H1 (cell line): Measurements from ENCODE around the gene KCNIP2. TPM values are rescaled to one million over a fixed set of nuclear protein-coding genes. Genes with fewer than 3 reads are reported as not detected.

Experiments
- CTCF ChIA-PET: fragments of 300-600 bp; sonication (Branson Sonifier 250); formaldehyde crosslinking; loops from one replicate; lab custom pipeline; 2021; ENCODE audit not compliant: partially characterized antibody; lab: Charles Lee
- POLR2A ChIA-PET: fragments of 300-600 bp; sonication (Branson Sonifier 250); formaldehyde crosslinking; loops from one replicate; lab custom pipeline; 2021; ENCODE audit warnings: inconsistent platforms; ENCODE audit not compliant: partially characterized antibody; lab: Charles Lee
- DNase-seq, 2 experiments: peaks; one replicate each; pipeline versions ENCODE4 v3.0.0 to v3.0.0-alpha.2; 2010 to 2022; ENCODE audit warnings: low spot score in 2 of 2, low read depth in 1 of 2, mixed read lengths in 1 of 2
- FAIRE-seq: peaks from 2 replicates; lab custom pipeline; 2011; peaks lifted over from hg19 to GRCh38; lab: Jason Lieb, UNC
- H2AFZ ChIP-seq: 2 replicates; pipeline ENCODE4 v1.8.1; 2012; ENCODE audit warnings: low read length, inconsistent platforms
- H2AK5ac ChIP-seq: 2 replicates; pipeline ENCODE4 v1.6.1; 2013; ENCODE audit warnings: low read depth, low read length
- H2BK120ac ChIP-seq: replicated peaks from 2 replicates; pipeline ENCODE3; 2013; ENCODE audit warnings: low read depth, low read length, inconsistent platforms
- H2BK12ac ChIP-seq: 2 replicates; pipeline ENCODE4 v1.6.1; 2013; ENCODE audit warnings: low read depth, low read length
- H2BK15ac ChIP-seq: 2 replicates; pipeline ENCODE4 v1.6.1; 2013; ENCODE audit warnings: low read length
- H2BK20ac ChIP-seq: 2 replicates; pipeline ENCODE4 v1.6.1; 2013; ENCODE audit warnings: low read length
- H2BK5ac ChIP-seq: 2 replicates; pipeline ENCODE4 v1.6.1; 2013; ENCODE audit warnings: low read depth, low read length
- H3K14ac ChIP-seq: 2 replicates; pipeline ENCODE4 v1.6.1; 2013; ENCODE audit warnings: inconsistent platforms; ENCODE audit not compliant: insufficient read length
- H3K18ac ChIP-seq: 2 replicates; pipeline ENCODE4 v1.6.1; 2013; ENCODE audit warnings: low read length; ENCODE audit errors: extremely low read depth
- H3K23ac ChIP-seq: 2 replicates; pipeline ENCODE4 v1.6.1; 2013; ENCODE audit warnings: inconsistent platforms; ENCODE audit not compliant: insufficient read length
- H3K23me2 ChIP-seq: 2 replicates; pipeline ENCODE4 v1.6.1; 2013; ENCODE audit warnings: low read depth, low read length
- H3K27ac ChIP-seq: 2 replicates; pipeline ENCODE4 v1.6.1; 2011; ENCODE audit warnings: low read depth, low read length, inconsistent platforms
- H3K27me3 ChIP-seq, 4 experiments: replicated peaks in 1 of 4; 1 replicate in 1 of 4; 2 replicates in 3 of 4; pipeline versions ENCODE4 v1.6.1 to v1.8.1; 2011 to 2013; ENCODE audit warnings: low read length in 3 of 4, mild to moderate bottlenecking in 3 of 4, inconsistent platforms in 2 of 4, mixed read lengths in 2 of 4, moderate library complexity in 1 of 4; ENCODE audit not compliant: control insufficient read depth in 3 of 4, insufficient read depth in 3 of 4; ENCODE audit errors: extremely low read depth in 1 of 4
- H3K36me3 ChIP-seq, 4 experiments: 2 replicates each; pipeline versions ENCODE4 v1.6.1 to v1.8.1; 2011 to 2013; ENCODE audit warnings: mild to moderate bottlenecking in 4 of 4, low read length in 3 of 4, moderate library complexity in 2 of 4, control low read depth in 1 of 4, inconsistent platforms in 1 of 4; ENCODE audit not compliant: insufficient read depth in 4 of 4, control insufficient read depth in 2 of 4
- H3K4ac ChIP-seq: replicated peaks from 2 replicates; pipeline ENCODE3; 2013; ENCODE audit warnings: low read length, low read depth, mixed read lengths, inconsistent platforms; ENCODE audit not compliant: insufficient read length
- H3K4me1 ChIP-seq, 4 experiments: replicated peaks in 1 of 4; 1 replicate in 1 of 4; 2 replicates in 3 of 4; pipeline versions ENCODE4 v1.6.1 to v1.8.1; 2011 to 2013; ENCODE audit warnings: low read length in 3 of 4, inconsistent platforms in 2 of 4, mixed read lengths in 1 of 4; ENCODE audit not compliant: insufficient read depth in 4 of 4, control insufficient read depth in 3 of 4
- H3K4me2 ChIP-seq, 2 experiments: 2 replicates each; pipeline versions ENCODE4 v1.6.1 to v1.8.1; 2011 to 2013; ENCODE audit warnings: low read depth in 2 of 2, low read length in 2 of 2, control low read depth in 1 of 2, inconsistent platforms in 1 of 2, mild to moderate bottlenecking in 1 of 2; ENCODE audit not compliant: insufficient read depth in 1 of 2
- H3K4me3 ChIP-seq, 4 experiments: fragments of 200-600, 300-600 bp in 1 of 4; sonication (generic), shearing (Covaris generic), sonication (Bioruptor Twin) in 1 of 4; 2 replicates each; pipeline versions ENCODE4 v1.5.1 to v1.8.1; 2011 to 2016; ENCODE audit warnings: low read length in 4 of 4, low read depth in 3 of 4, control low read depth in 2 of 4, inconsistent platforms in 2 of 4, mild to moderate bottlenecking in 2 of 4, mixed read lengths in 1 of 4, moderate library complexity in 1 of 4; ENCODE audit not compliant: insufficient read depth in 2 of 4; ENCODE audit errors: extremely low read depth in 1 of 4
- H3K56ac ChIP-seq: replicated peaks from 2 replicates; pipeline ENCODE3; 2013; ENCODE audit warnings: low read depth, mild to moderate bottlenecking, mixed read lengths, low read length, inconsistent platforms; ENCODE audit not compliant: insufficient read length
- H3K79me1 ChIP-seq: 2 replicates; pipeline ENCODE4 v1.6.1; 2013; ENCODE audit warnings: low read depth, low read length, control low read depth
- H3K79me2 ChIP-seq, 2 experiments: 2 replicates each; pipeline versions ENCODE4 v1.6.1 to v1.8.1; 2012 to 2013; ENCODE audit warnings: low read length in 2 of 2, mild to moderate bottlenecking in 2 of 2, inconsistent platforms in 1 of 2; ENCODE audit not compliant: insufficient read depth in 2 of 2, control insufficient read depth in 1 of 2
- H3K9ac ChIP-seq, 4 experiments: replicated peaks in 1 of 4; 1 replicate in 1 of 4; 2 replicates in 3 of 4; pipeline versions ENCODE4 v1.6.1 to v1.8.1; 2011 to 2013; ENCODE audit warnings: low read depth in 3 of 4, low read length in 3 of 4, control low read depth in 2 of 4, mild to moderate bottlenecking in 2 of 4, moderate library complexity in 2 of 4, inconsistent platforms in 1 of 4; ENCODE audit errors: extremely low read depth in 1 of 4
- H3K9me3 ChIP-seq, 2 experiments: 2 replicates each; pipeline versions ENCODE4 v1.6.1 to v1.8.1; 2012 to 2013; ENCODE audit warnings: mild to moderate bottlenecking in 2 of 2, moderate library complexity in 2 of 2, control low read depth in 1 of 2, inconsistent platforms in 1 of 2, low read depth in 1 of 2, low read length in 1 of 2, mixed read lengths in 1 of 2; ENCODE audit not compliant: insufficient read depth in 2 of 2
- H4K20me1 ChIP-seq, 2 experiments: replicated peaks in 1 of 2; 2 replicates each; pipeline versions ENCODE3 to v1.8.1; 2011 to 2013; ENCODE audit warnings: inconsistent platforms in 2 of 2, low read length in 2 of 2, mild to moderate bottlenecking in 1 of 2; ENCODE audit not compliant: insufficient read depth in 2 of 2, control insufficient read depth in 1 of 2
- H4K5ac ChIP-seq: 2 replicates; pipeline ENCODE4 v1.6.1; 2013; ENCODE audit warnings: low read length, low read depth, mixed read lengths, inconsistent platforms; ENCODE audit not compliant: insufficient read length
- H4K8ac ChIP-seq: 2 replicates; pipeline ENCODE4 v1.8.0; 2013; ENCODE audit warnings: mild to moderate bottlenecking, moderate library complexity, low read length, inconsistent platforms; ENCODE audit not compliant: insufficient read depth; ENCODE audit errors: extremely low read depth
- H4K91ac ChIP-seq: replicated peaks from 2 replicates; pipeline ENCODE3; 2013; ENCODE audit warnings: low read length, mixed read lengths, inconsistent platforms; ENCODE audit not compliant: insufficient read length
- BRCA1 ChIP-seq: IDR thresholded peaks from 2 replicates; pipeline ENCODE4 v1.6.1; 2012; ENCODE audit warnings: low read depth, low read length, improper control_type of control experiment
- GTF2F1 ChIP-seq: IDR thresholded peaks from 2 replicates; pipeline ENCODE4 v1.6.1; 2012; ENCODE audit warnings: low read depth, low read length, improper control_type of control experiment, borderline replicate concordance
- JUN ChIP-seq: IDR thresholded peaks from 2 replicates; pipeline ENCODE4 v1.6.1; 2011; ENCODE audit warnings: low read depth, mild to moderate bottlenecking, improper control_type of control experiment, low read length
- KDM5A ChIP-seq: fragments of 200-600 bp; IDR thresholded peaks from 2 replicates; pipeline ENCODE4 v1.7.1; 2012; ENCODE audit warnings: mild to moderate bottlenecking, low read length, inconsistent platforms, mixed read lengths
- YY1 ChIP-seq: IDR thresholded peaks from 2 replicates; pipeline ENCODE4 v1.6.1; 2011; ENCODE audit warnings: low read depth, mild to moderate bottlenecking, low read length
- WGBS, 2 experiments: shearing (Covaris generic) in 1 of 2; methylation state at CpG; one replicate each; pipeline versions ENCODE4 v1.1.6 to v1.1.7; 2013 to 2015; ENCODE audit warnings: low lambda C conversion rate in 2 of 2, mixed read lengths in 2 of 2, inconsistent platforms in 1 of 2, low coverage in 1 of 2, missing lambda C conversion rate in 1 of 2; ENCODE audit not compliant: insufficient replicate concordance in 2 of 2, insufficient coverage in 1 of 2, insufficient read length in 1 of 2; ENCODE audit errors: extremely low coverage in 1 of 2, missing lambda C conversion rate in 1 of 2; 5-methylcytosine and 5-hydroxymethylcytosine counted together
- polyA plus RNA-seq, 7 experiments: library from polyadenylated mRNA; depleted of rRNA in 3 of 7; stranded (reverse) in 5 of 7; unstranded in 2 of 7; fragments of >200 nt in 5 of 7; fragments of 200-250 nt in 2 of 7; gene quantifications; 1 replicate in 5 of 7; 2 replicates in 1 of 7; 4 replicates in 1 of 7; pipeline versions ENCODE4 v1.2.1 to v1.2.3, GENCODE V29; 2011 to 2013; ENCODE audit warnings: missing spikeins in 2 of 7, mixed read lengths in 2 of 7
- total RNA-seq: library from RNA; stranded (reverse); fragmentation: NEBNext Ultra II Directional; extraction: Animal tissue kit (Norgen Biotek cat#: 25700); gene quantifications from 2 replicates; pipeline ENCODE4 v1.2.1, GENCODE V29; 2021
- TF ChIP-seq, protein P1 (sequence below): IDR thresholded peaks from 2 replicates; pipeline ENCODE4 v1.6.1; 2011; ENCODE audit warnings: low read depth, mild to moderate bottlenecking, low read length; ENCODE audit not compliant: insufficient read depth

KCNIP2 gene
- total and polyA plus RNA-seq, 2 of the 8 experiments (the other 6 are each of a cell fraction or from before 2014, with no cell fraction given) = 2.7 to 6.0 TPM

DNA sequence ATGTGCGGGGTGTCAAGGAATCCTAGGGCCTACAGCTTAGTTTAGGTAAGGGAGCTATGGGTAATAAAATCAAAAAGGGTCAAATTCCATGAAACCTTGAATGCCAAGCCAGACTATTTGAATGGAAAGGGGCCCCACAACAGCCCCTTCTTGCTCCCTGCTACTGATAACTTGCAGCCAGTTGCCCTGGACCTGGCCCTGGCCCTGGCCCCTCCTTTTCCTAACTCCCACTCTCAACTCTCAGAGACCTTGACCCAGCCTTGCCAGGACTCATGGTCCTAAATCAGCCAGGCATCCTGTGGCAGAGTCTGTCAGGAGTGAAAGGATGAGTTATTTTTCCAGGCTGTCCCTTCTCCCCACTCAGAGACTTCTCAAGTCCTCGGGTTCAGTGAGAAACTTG is 5.9 kb downstream of the KCNIP2 start:
- no peak overlapping the region for H3K27ac ChIP-seq
- ChIA-PET POLR2A (interaction anchor here (1.3 to 3.2 kb wide), 4 partner anchors 12 to 277 kb away, joined by 3 to 16 read pairs (median 4); partner anchors contain the start of gene OGA), CTCF (interaction anchor here (0.5 to 4.0 kb wide), 11 partner anchors 18 to 241 kb away, joined by 3 to 46 read pairs (median 4); partner anchors contain the start of gene OGA)
- H3K14ac ChIP-seq = no peak overlapping the region
- peaks cover 0 to 19% (median 11%) of the 10 kb centered on the region in 4 experiments; a peak in 6 of 7 replicates for H3K4me1 ChIP-seq
- no peak overlapping the region for H2BK120ac ChIP-seq
- FAIRE-seq (no peak), DNase-seq (no peak)
- no peak overlapping the region for H2AK5ac ChIP-seq
- H3K36me3 ChIP-seq = no peaks in the 10 kb centered on the region
- H2BK12ac ChIP-seq = no peak overlapping the region
- no peak overlapping the region for H2AFZ ChIP-seq
- H4K8ac ChIP-seq = no peak overlapping the region
- no peak overlapping the region for H4K91ac ChIP-seq
- H2BK20ac ChIP-seq = no peak overlapping the region
- 90% methylated on average over 2 of the region's 2 CpGs; no CpG with 5 or more reads in 1 of the 2 experiments for WGBS, 2 experiments
- no peak overlapping the region for H3K23ac ChIP-seq
- H3K9me3 ChIP-seq = no peaks in the 10 kb centered on the region
- no peak overlapping the region for H3K56ac ChIP-seq
- H3K27me3 ChIP-seq = peaks cover 3 to 15% (median 14%) of the 10 kb centered on the region in 4 experiments
- H3K4ac ChIP-seq = no peak overlapping the region
- peaks cover 10% of the 10 kb centered on the region; the same call in 1 of the 2 replicates for H3K23me2 ChIP-seq
- no peak overlapping the region for H3K9ac ChIP-seq
- H3K4me2 ChIP-seq = no peak overlapping the region
- no peak overlapping the region for H3K4me3 ChIP-seq
- peaks cover 2% of the 10 kb centered on the region; the same call in 1 of the 2 replicates for H3K79me1 ChIP-seq
- H4K20me1 ChIP-seq = peaks cover 10 to 21% of the 10 kb centered on the region in 2 experiments
- no peaks in the 10 kb centered on the region for H3K79me2 ChIP-seq
- H3K18ac ChIP-seq = no peak overlapping the region
- H2BK5ac ChIP-seq = no peak overlapping the region
- H4K5ac ChIP-seq = no peak overlapping the region
- no peak overlapping the region for H2BK15ac ChIP-seq
- TF ChIP-seq YY1 (no peak), JUN (no peak), KDM5A (no peak), GTF2F1 (no peak), BRCA1 (no peak)
- TF ChIP-seq, protein P1, sequence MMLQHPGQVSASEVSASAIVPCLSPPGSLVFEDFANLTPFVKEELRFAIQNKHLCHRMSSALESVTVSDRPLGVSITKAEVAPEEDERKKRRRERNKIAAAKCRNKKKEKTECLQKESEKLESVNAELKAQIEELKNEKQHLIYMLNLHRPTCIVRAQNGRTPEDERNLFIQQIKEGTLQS = no peak
